GM21717 (cell line): ENCODE data around the gene BEND5.

Experiments used
- ATAC-seq: cut with Tn5 transposase; IDR thresholded peaks from one replicate; pipeline ENCODE4 v1.9.1; 2021; ENCODE audit warnings: mild to moderate bottlenecking, moderate library complexity; ENCODE audit not compliant: unreplicated experiment

The BEND5 gene

GRCh38 chr1:48683839-48684238 is 92.9 kb downstream of the BEND5 start:
- no peak for ATAC-seq

- ATAC-seq = no peak
These were observed 95.0 kb downstream of the BEND5 start for GRCh38 chr1:48681476-48682305.

- ATAC-seq = no peak
These were observed 96.2 kb downstream of the BEND5 start for GRCh38 chr1:48680411-48681035.

DNA sequence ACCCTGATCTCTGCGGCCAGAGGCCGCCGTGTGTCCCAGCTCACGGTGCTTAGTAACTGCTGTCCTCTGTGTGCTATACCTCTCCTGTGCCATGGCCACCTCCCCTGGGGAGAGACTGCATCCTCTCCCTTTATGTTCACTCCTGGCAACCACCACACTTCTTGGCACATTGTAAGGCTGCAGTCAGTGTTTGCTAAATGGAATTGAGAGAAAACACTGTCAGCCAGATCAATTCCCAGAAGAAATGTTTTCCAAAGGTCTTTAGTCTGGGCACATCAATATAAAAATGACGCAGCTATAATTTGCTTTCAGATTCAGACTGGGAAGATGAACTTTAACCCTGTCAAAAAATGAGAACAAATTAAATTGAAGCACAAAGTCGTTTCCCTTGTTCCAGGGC is 96.8 kb downstream of the BEND5 start:
- ATAC-seq = no peak

DNA sequence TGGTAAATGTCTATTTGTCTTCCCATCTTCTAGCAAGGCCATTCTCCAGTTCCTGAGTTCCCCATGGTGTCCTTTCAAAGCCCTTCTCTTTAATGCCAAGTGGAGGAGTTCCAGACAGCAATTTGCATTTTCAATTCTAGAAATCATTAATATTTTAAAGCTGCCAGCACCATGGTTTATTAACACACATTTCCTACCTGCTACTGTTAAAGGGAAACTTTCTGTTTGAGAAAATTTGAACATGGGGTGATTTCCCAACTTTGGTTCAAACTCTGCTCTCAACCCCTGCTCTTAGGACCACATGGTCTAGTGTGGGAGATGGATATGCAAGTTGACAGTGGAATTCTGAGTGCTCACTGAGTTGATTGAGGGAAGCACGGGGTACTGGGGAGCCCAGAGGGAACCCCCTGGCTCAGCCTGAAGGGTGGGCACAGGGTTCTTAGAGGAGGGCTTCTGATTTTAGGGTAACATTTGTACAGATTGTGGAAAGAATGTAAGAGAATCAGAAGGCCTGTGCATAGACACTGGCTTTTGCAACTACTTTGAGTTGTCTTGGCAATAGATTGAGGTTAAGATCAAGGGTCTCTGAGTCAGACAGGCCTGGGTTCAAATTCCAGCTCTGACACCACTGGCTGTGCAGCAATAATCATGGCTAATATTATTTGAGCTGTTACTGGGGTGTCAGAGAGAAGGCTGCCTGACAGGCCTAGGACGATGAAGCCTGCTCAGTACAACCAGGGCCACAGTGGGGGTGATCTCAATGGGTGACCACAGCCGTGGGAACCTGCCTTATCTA is 97.8 kb downstream of the BEND5 start:
- ATAC-seq = no peak
